Naive thymus-derived CD8-positive, alpha-beta T cell (primary cell): ENCODE measurements around the gene SH3GL2. TPM values are rescaled to one million over a fixed set of nuclear protein-coding genes. Genes with fewer than 3 reads are reported as not detected.

Source experiments
- ATAC-seq, 2 donors: fragments of 150-1000 bp; cut with Tn5 transposase in 1 of 2; sonication (Bioruptor Pico), chemical (Tn5 transposase) in 1 of 2; 1 replicate in 1 of 2; 2 replicates in 1 of 2; pipeline ENCODE4 v1.10.0; 2021; ENCODE audit warnings: mild to moderate bottlenecking in 2 of 2, moderate library complexity in 2 of 2
- POLR2A ChIA-PET: fragments of 350-600 bp; sonication (Branson Sonifier 250); formaldehyde crosslinking; loops from one replicate; lab custom pipeline; 2021; ENCODE audit warnings: antibody characterized with exemption; lab: Charles Lee
- DNase-seq, 10 donors: peaks; one replicate each; pipeline versions ENCODE4 v3.0.0 to v3.0.0-alpha.2; 2020 to 2022
- H3K27ac Mint-ChIP-seq, 10 donors: one replicate each; pipeline ENCODE4 v1.8.0; 2020 to 2022; ENCODE audit warnings: mild to moderate bottlenecking in 10 of 10, mixed read lengths in 10 of 10, moderate library complexity in 4 of 10, inconsistent platforms in 1 of 10
- H3K27me3 Mint-ChIP-seq, 5 donors: one replicate each; pipeline ENCODE4 v1.8.0; 2021 to 2022; ENCODE audit warnings: mixed read lengths in 5 of 5
- H3K36me3 Mint-ChIP-seq, 3 donors: one replicate each; pipeline ENCODE4 v1.8.0; 2020 to 2022; ENCODE audit warnings: mixed read lengths in 3 of 3, mild to moderate bottlenecking in 2 of 3, inconsistent platforms in 1 of 3
- H3K4me1 Mint-ChIP-seq, 4 donors: one replicate each; pipeline ENCODE4 v1.8.0; 2021 to 2022; ENCODE audit warnings: mixed read lengths in 4 of 4
- H3K4me3 Mint-ChIP-seq, 10 donors: one replicate each; pipeline ENCODE4 v1.8.0; 2020 to 2022; ENCODE audit warnings: mild to moderate bottlenecking in 10 of 10, mixed read lengths in 10 of 10, moderate library complexity in 6 of 10, inconsistent platforms in 1 of 10
- H3K9me3 Mint-ChIP-seq, 9 donors: one replicate each; pipeline ENCODE4 v1.8.0; 2020 to 2022; ENCODE audit warnings: mixed read lengths in 9 of 9, mild to moderate bottlenecking in 3 of 9, inconsistent platforms in 1 of 9, moderate library complexity in 1 of 9
- polyA plus RNA-seq, 3 donors: library from polyadenylated mRNA; unstranded; fragments of 300-500 nt; fragmentation: Illumina TruSeq; gene quantifications; one replicate each; pipeline ENCODE4 v1.2.3, GENCODE V29; 2021
- total RNA-seq, 8 experiments: library from RNA in 2 of 8; stranded (reverse) in 2 of 8; gene quantifications; one replicate each; pipeline ENCODE4 v1.2.3 and lab custom pipeline; 2021 to 2026

SH3GL2 gene
- total RNA-seq, result not detected
- polyA plus RNA-seq, result not detected
- total RNA-seq (lab: John Stamatoyannopoulos, UW), result 0 to 0.17 (median 0) reads per million in 6 experiments

DNA sequence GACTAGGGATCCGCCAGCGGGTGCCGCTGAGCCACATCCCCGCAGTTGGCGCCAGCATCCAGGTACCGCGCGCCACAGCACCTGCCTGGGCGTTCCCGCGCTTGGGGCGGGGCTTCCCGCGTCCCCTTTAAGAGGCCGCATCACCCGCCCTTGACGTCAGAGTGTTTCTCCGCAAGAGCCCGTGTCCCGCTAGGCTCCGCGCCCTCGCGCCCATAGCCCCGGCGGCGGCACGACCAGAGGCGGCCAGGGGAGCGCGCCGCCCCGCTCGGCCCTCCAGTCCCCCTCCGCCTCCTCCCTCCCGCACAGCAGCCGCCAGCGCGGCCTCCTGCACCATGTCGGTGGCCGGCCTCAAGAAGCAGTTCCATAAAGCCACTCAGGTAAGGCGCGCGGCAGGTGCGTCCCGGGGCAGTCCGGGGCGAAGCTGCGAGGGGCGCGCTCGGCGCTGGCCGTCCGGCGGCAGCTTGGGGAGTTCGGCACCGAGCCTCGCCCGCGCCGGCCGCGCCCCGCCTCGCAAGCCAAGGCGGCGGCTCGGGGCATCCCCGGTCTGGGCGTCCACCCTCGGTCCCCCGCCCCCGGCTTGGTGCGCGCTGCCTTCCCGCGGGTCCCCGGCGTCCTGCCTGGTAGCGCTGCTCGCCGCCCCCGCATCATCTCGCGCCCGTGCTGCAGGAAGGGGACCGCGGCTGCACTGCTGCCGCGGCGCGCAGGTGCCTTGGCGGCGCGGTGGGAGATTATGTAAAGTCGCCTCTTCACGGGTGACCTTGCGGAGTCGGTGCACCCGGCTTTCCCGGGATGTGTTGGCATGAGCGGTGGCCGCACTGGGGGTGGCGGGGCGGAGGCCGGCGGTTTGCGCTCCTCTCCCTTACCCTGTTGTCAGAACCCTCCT is at the start of gene SH3GL2:
TSS of gene SH3GL2 (plus strand) at position 156 of the 883 bp plus-strand sequence.
- Mint-ChIP-seq H3K36me3 (peaks cover 0 to 5% (median 0%) of the 10 kb centered on the region in 3 donors), H3K4me1 (peaks cover 3 to 7% (median 6%) of the 10 kb centered on the region in 4 donors), H3K9me3 (peaks cover 0 to 18% (median 6%) of the 10 kb centered on the region in 9 donors), H3K27ac (peak within 1 kb of the TSS in 1 of 10 donors; percentile 34), H3K27me3 (peaks cover 16 to 35% (median 28%) of the 10 kb centered on the region in 5 donors), H3K4me3 (peak within 1 kb of the TSS; percentile 20 to 65 (median 46))
- no peak for ATAC-seq
- POLR2A ChIA-PET, result no interaction called here
- DNase-seq, result no peak

- no peak overlapping the region for H3K27ac Mint-ChIP-seq
- no peak overlapping the region for H3K4me3 Mint-ChIP-seq
- peaks cover 2 to 14% (median 5%) of the 10 kb centered on the region in 5 donors for H3K27me3 Mint-ChIP-seq
- H3K9me3 Mint-ChIP-seq, result no peaks in the 10 kb centered on the region
- no peak for ATAC-seq
- peaks cover 0 to 2% (median 0%) of the 10 kb centered on the region in 4 donors for H3K4me1 Mint-ChIP-seq
- POLR2A ChIA-PET, result no interaction called here
- DNase-seq, result no peak
- H3K36me3 Mint-ChIP-seq, result no peaks in the 10 kb centered on the region
Measured at GRCh38 chr9:17531642-17532254, 47.1 kb upstream of the SH3GL2 start.

- ATAC-seq (no peak), DNase-seq (no peak)
- no peak overlapping the region for H3K4me3 Mint-ChIP-seq
- no peaks in the 10 kb centered on the region for H3K9me3 Mint-ChIP-seq
- peaks cover 2 to 13% (median 6%) of the 10 kb centered on the region in 5 donors for H3K27me3 Mint-ChIP-seq
- H3K27ac Mint-ChIP-seq, result peak overlapping the region in 1 of 10 donors; percentile 36
- peaks cover 0 to 2% (median 0%) of the 10 kb centered on the region in 4 donors for H3K4me1 Mint-ChIP-seq
- POLR2A ChIA-PET, result no interaction called here
- H3K36me3 Mint-ChIP-seq, result no peaks in the 10 kb centered on the region
Measured at GRCh38 chr9:17532461-17532860, 46.4 kb upstream of the SH3GL2 start.

DNA sequence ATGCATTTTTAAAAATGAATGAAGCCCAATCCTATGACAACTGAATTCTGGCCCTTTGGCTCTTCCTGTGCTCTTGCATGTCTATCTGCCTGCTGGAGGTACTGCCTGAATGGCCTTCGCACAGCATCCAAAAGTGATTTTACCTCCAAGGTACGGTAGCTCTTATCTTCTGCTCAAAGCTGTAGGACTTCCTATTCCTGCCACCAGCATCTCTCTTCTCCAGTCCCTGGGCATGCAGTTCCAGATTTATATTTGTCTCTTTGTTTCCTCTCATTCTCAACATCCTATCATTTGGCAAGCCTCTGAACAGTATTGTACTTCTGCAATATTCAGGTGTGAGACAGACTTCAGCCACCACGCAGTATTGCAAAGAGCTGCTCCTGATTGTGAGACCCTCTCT is 43.7 kb upstream of the SH3GL2 start:
- no peak overlapping the region for H3K4me3 Mint-ChIP-seq
- no peak for ATAC-seq
- POLR2A ChIA-PET, result no interaction called here
- no peaks in the 10 kb centered on the region for H3K36me3 Mint-ChIP-seq
- peaks cover 0 to 15% (median 4%) of the 10 kb centered on the region in 5 donors for H3K27me3 Mint-ChIP-seq
- H3K4me1 Mint-ChIP-seq, result peaks cover 0 to 2% (median 0%) of the 10 kb centered on the region in 4 donors
- peaks cover 0 to 4% (median 0%) of the 10 kb centered on the region in 9 donors for H3K9me3 Mint-ChIP-seq
- no peak overlapping the region for H3K27ac Mint-ChIP-seq
- DNase-seq, result no peak

DNA sequence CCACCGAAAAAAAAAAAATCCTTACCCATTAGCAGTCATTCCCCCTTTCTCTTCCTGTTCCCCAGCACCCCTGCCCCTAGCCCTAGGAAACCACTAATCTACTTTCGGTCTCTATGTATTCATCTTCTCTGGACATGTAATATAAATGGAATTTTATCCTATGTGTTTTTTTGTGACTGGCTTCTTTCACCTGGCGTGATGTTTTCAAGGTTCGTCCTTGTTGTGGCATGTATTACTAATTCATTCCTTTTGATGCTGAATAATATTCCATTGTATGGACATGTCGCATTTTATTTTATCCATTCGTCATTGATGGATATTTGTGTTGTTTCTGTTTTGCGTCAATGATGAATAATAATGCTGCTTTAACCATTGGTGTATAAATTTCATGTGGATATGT is 42.8 kb upstream of the SH3GL2 start:
- POLR2A ChIA-PET, result no interaction called here
- H3K27ac Mint-ChIP-seq, result no peak overlapping the region
- peaks cover 0 to 21% (median 4%) of the 10 kb centered on the region in 5 donors for H3K27me3 Mint-ChIP-seq
- H3K36me3 Mint-ChIP-seq, result no peaks in the 10 kb centered on the region
- H3K4me1 Mint-ChIP-seq, result peaks cover 0 to 2% (median 0%) of the 10 kb centered on the region in 4 donors
- ATAC-seq (no peak), DNase-seq (no peak)
- H3K4me3 Mint-ChIP-seq, result no peak overlapping the region
- H3K9me3 Mint-ChIP-seq, result peaks cover 0 to 7% (median 0%) of the 10 kb centered on the region in 9 donors

GRCh38 chr9:17551023-17551422 is 27.8 kb upstream of the SH3GL2 start:
- Mint-ChIP-seq H3K4me3 (no peak overlapping the region), H3K36me3 (no peaks in the 10 kb centered on the region), H3K27ac (no peak overlapping the region)

GRCh38 chr9:17555362-17556054 is 23.4 kb upstream of the SH3GL2 start:
- DNase-seq (no peak), ATAC-seq (no peak)
- POLR2A ChIA-PET, result no interaction called here
- H3K9me3 Mint-ChIP-seq, result peaks cover 0 to 15% (median 5%) of the 10 kb centered on the region in 9 donors
- no peak overlapping the region for H3K27ac Mint-ChIP-seq
- no peaks in the 10 kb centered on the region for H3K4me1 Mint-ChIP-seq
- H3K36me3 Mint-ChIP-seq, result peaks cover 0 to 5% (median 0%) of the 10 kb centered on the region in 3 donors
- H3K4me3 Mint-ChIP-seq, result no peak overlapping the region
- H3K27me3 Mint-ChIP-seq, result peaks cover 2 to 10% (median 4%) of the 10 kb centered on the region in 5 donors

More at GRCh38 chr9:17551023-17551422, 27.8 kb upstream of the SH3GL2 start:
- POLR2A ChIA-PET, result no interaction called here
- ATAC-seq (no peak), DNase-seq (no peak)
- Mint-ChIP-seq H3K9me3 (peaks cover 1 to 28% (median 18%) of the 10 kb centered on the region in 9 donors), H3K4me1 (no peaks in the 10 kb centered on the region), H3K27me3 (peaks cover 0 to 4% (median 0%) of the 10 kb centered on the region in 5 donors)

- Mint-ChIP-seq H3K36me3 (peaks cover 0 to 5% (median 0%) of the 10 kb centered on the region in 3 donors), H3K9me3 (peaks cover 0 to 11% (median under 1%) of the 10 kb centered on the region in 9 donors), H3K27ac (no peak overlapping the region), H3K4me1 (no peaks in the 10 kb centered on the region), H3K27me3 (peaks cover 2 to 10% (median 4%) of the 10 kb centered on the region in 5 donors), H3K4me3 (no peak overlapping the region)
- ATAC-seq, result no peak
- DNase-seq, result no peak
- POLR2A ChIA-PET, result no interaction called here
Measured at GRCh38 chr9:17556255-17556654, 22.6 kb upstream of the SH3GL2 start.

DNA sequence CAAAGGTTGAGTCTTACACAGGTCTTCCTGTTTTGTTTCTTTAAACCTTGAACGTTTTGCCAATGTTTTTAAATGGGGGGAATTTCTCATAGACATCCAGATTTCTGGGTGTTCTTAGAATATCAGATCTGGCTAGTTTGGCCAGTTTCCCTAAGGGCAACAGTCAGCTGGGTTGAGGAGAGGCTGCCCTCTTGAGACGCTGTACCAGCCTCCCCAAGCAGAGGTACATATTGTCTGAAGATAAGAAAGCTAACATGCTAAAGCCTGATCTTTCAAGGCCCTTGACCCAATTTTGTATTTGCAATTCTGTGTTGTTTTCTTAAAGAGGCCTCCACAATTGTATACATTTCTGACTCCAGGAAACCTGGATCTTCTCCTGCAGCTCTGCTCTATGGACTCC is 21.9 kb upstream of the SH3GL2 start:
- POLR2A ChIA-PET, result no interaction called here
- H3K9me3 Mint-ChIP-seq, result peaks cover 0 to 9% (median 2%) of the 10 kb centered on the region in 9 donors
- H3K4me3 Mint-ChIP-seq, result no peak overlapping the region
- H3K36me3 Mint-ChIP-seq, result peaks cover 0 to 5% (median 0%) of the 10 kb centered on the region in 3 donors
- no peaks in the 10 kb centered on the region for H3K4me1 Mint-ChIP-seq
- ATAC-seq (no peak), DNase-seq (no peak)
- H3K27ac Mint-ChIP-seq, result no peak overlapping the region
- H3K27me3 Mint-ChIP-seq, result peaks cover 2 to 10% (median 5%) of the 10 kb centered on the region in 5 donors

DNA sequence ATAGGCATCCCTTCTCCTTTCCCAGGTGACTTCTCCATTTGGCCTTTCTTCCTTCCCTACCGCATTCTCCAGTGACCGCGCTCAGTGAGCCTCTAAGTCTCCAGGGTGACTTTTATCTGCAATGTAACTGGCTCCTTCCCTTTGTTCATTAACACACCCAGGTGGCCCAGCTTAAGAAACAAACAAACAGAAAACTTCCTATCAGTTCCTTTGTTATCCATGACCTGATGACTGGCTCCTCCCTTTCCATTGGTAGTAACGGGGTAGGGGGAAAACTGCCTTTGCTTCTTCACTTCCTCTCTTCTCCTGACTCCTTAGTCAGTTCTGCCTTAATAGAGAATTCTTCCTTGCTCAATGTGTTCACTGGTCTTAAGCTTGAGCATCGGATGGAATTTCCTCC is 7.0 kb upstream of the SH3GL2 start:
- Mint-ChIP-seq H3K27ac (no peak overlapping the region), H3K9me3 (peaks cover 0 to 11% (median 3%) of the 10 kb centered on the region in 9 donors), H3K4me3 (no peak overlapping the region), H3K4me1 (no peaks in the 10 kb centered on the region), H3K36me3 (no peaks in the 10 kb centered on the region), H3K27me3 (peaks cover 2 to 10% (median 6%) of the 10 kb centered on the region in 5 donors)
- POLR2A ChIA-PET, result no interaction called here
- ATAC-seq (no peak), DNase-seq (no peak)

GRCh38 chr9:17574342-17574741 is 4.5 kb upstream of the SH3GL2 start:
- DNase-seq (no peak), ATAC-seq (no peak)
- Mint-ChIP-seq H3K9me3 (peaks cover 0 to 18% (median 6%) of the 10 kb centered on the region in 9 donors), H3K27ac (no peak overlapping the region), H3K36me3 (peaks cover 0 to 5% (median 0%) of the 10 kb centered on the region in 3 donors), H3K4me3 (no peak overlapping the region), H3K4me1 (peaks cover 0 to 4% (median 2%) of the 10 kb centered on the region in 4 donors), H3K27me3 (peaks cover 9 to 25% (median 19%) of the 10 kb centered on the region in 5 donors)
- POLR2A ChIA-PET, result no interaction called here

- Mint-ChIP-seq H3K4me1 (peaks cover 3 to 7% (median 6%) of the 10 kb centered on the region in 4 donors), H3K9me3 (peaks cover 0 to 18% (median 6%) of the 10 kb centered on the region in 9 donors), H3K27me3 (peaks cover 18 to 35% (median 30%) of the 10 kb centered on the region in 5 donors), H3K27ac (no peak overlapping the region), H3K36me3 (peaks cover 0 to 5% (median 0%) of the 10 kb centered on the region in 3 donors), H3K4me3 (peak overlapping the region in 7 of 10 donors; percentile 13 to 52 (median 39))
- ATAC-seq (no peak), DNase-seq (no peak)
- POLR2A ChIA-PET, result no interaction called here
Measured at GRCh38 chr9:17578577-17578910, 322 bp upstream of the SH3GL2 start.
